Glomerular visceral epithelial cell (primary cell): Measurements from ENCODE around the gene SLC23A2.
A peak's percentile ranks its signal among the peaks of the same experiment; 100 is the strongest.
"Not testable (repeated sequence)": the region's sequence is repeated elsewhere in the genome, so short reads cannot be mapped to it uniquely, and the experiment has no call there.

Experiments used
- DNase-seq: peaks from one replicate; pipeline ENCODE4 v3.0.0-alpha.2; 2016; ENCODE audit errors: extremely low spot score

Gene SLC23A2

GRCh38 chr20:4902788-4903187 is 98.5 kb downstream of the SLC23A2 start:
- no peak for DNase-seq

- DNase-seq: no peak
Measured at GRCh38 chr20:4901031-4901818, 100.1 kb downstream of the SLC23A2 start.

GRCh38 chr20:4898282-4899244 is 102.7 kb downstream of the SLC23A2 start:
- DNase-seq: peak; percentile 89

- no peak for DNase-seq
Measured at GRCh38 chr20:4897600-4897999, 103.7 kb downstream of the SLC23A2 start.

GRCh38 chr20:4896971-4897497 is 104.3 kb downstream of the SLC23A2 start:
- DNase-seq: no peak

GRCh38 chr20:4896119-4896702 is 105.1 kb downstream of the SLC23A2 start:
- no peak for DNase-seq

- DNase-seq: no peak
Measured at GRCh38 chr20:4894981-4895381, 106.3 kb downstream of the SLC23A2 start.

GRCh38 chr20:4894409-4894808 is 106.9 kb downstream of the SLC23A2 start:
- DNase-seq: no peak

GRCh38 chr20:4893709-4894108 is 107.6 kb downstream of the SLC23A2 start:
- DNase-seq: no peak

- DNase-seq: no peak
Measured at GRCh38 chr20:4891997-4892396, 109.3 kb downstream of the SLC23A2 start.

GRCh38 chr20:4891190-4891763 is 110.0 kb downstream of the SLC23A2 start:
- no peak for DNase-seq

GRCh38 chr20:4889446-4889845 is 111.9 kb downstream of the SLC23A2 start:
- no peak for DNase-seq

- no peak for DNase-seq
Measured at GRCh38 chr20:4887586-4887985, 113.7 kb downstream of the SLC23A2 start.

- no peak for DNase-seq
Measured at GRCh38 chr20:4886771-4887527, 114.4 kb downstream of the SLC23A2 start.

GRCh38 chr20:4885877-4886276 is 115.4 kb downstream of the SLC23A2 start:
- DNase-seq: no peak

- DNase-seq: no peak
Measured at GRCh38 chr20:4883546-4883945, 117.8 kb downstream of the SLC23A2 start.

- no peak for DNase-seq
Measured at GRCh38 chr20:4883051-4883450, 118.3 kb downstream of the SLC23A2 start.

GRCh38 chr20:4881006-4881730 is 120.1 kb downstream of the SLC23A2 start:
- DNase-seq: no peak

- DNase-seq: no peak
Measured at GRCh38 chr20:4880051-4880450, 121.3 kb downstream of the SLC23A2 start.

- not testable (repeated sequence) for DNase-seq
Measured at GRCh38 chr20:4878099-4878498, 123.2 kb downstream of the SLC23A2 start.
